ENCODE data around the gene SEZ6L2.

SEZ6L2 gene

GRCh38 chr16:29862884-29863668 lies 36.3 kb downstream of the SEZ6L2 start, which contains the start of gene CDIPT:
Gene CDIPT (minus strand): TSS chr16:29863226. CDS start chr16:29862857, 369 bp downstream.
- peak; percentile 73 for TF ChIP-seq CTCF (IDR thresholded peaks at IDR 0.05)

GRCh38 chr16:29862383-29862883 lies 36.9 kb downstream of the SEZ6L2 start:
- TF ChIP-seq CTCF (IDR thresholded peaks at IDR 0.05): no peak

GRCh38 chr16:29860218-29860617 lies 39.1 kb downstream of the SEZ6L2 start:
- TF ChIP-seq CTCF (IDR thresholded peaks at IDR 0.05): no peak

GRCh38 chr16:29858974-29859373 lies 40.4 kb downstream of the SEZ6L2 start:
- no peak for TF ChIP-seq CTCF (IDR thresholded peaks at IDR 0.05)

- no peak for TF ChIP-seq CTCF (IDR thresholded peaks at IDR 0.05)
Measured at GRCh38 chr16:29858149-29858849, 41.1 kb downstream of the SEZ6L2 start.

- TF ChIP-seq CTCF (IDR thresholded peaks at IDR 0.05): no peak
Measured at GRCh38 chr16:29857133-29857760, 42.1 kb downstream of the SEZ6L2 start.

GRCh38 chr16:29854520-29855100 lies 44.7 kb downstream of the SEZ6L2 start:
- TF ChIP-seq CTCF (IDR thresholded peaks at IDR 0.05): no peak

Measured in LNCAP (cell line).